Amniotic stem cell (primary cell): Measurements from ENCODE around the gene GJC3.
"Not testable (repeated sequence)": the region's sequence is repeated elsewhere in the genome, so short reads cannot be mapped to it uniquely, and the experiment has no call there.

Source experiments
- DNase-seq: peaks from one replicate; lab custom pipeline; 2025; lab: John Stamatoyannopoulos, UW

The GJC3 gene

GRCh38 chr7:99929730-99930053 lies 272 bp upstream of the GJC3 start:
- no peak for DNase-seq

GRCh38 chr7:99928188-99928587 lies 1.2 kb downstream of the GJC3 start:
- no peak for DNase-seq

- DNase-seq: no peak
Observed at GRCh38 chr7:99927536-99927935, 1.9 kb downstream of the GJC3 start.

GRCh38 chr7:99926321-99926720 lies 3.1 kb downstream of the GJC3 start:
- DNase-seq: no peak

- DNase-seq: no peak
Observed at GRCh38 chr7:99923200-99923599, 6.2 kb downstream of the GJC3 start.

- no peak for DNase-seq
Observed at GRCh38 chr7:99920149-99920548, 9.3 kb downstream of the GJC3 start.

- no peak for DNase-seq
Observed at GRCh38 chr7:99919814-99920112, 9.7 kb downstream of the GJC3 start.

GRCh38 chr7:99918959-99919813 lies 10.2 kb downstream of the GJC3 start, which contains the start of gene TRIM4:
TSS of gene TRIM4 (minus strand) at chr7:99919530. CDS start at chr7:99919401, 129 bp downstream.
- peak; percentile 76 for DNase-seq

GRCh38 chr7:99910976-99911375 lies 18.4 kb downstream of the GJC3 start:
- DNase-seq: no peak

- DNase-seq: no peak
Observed at GRCh38 chr7:99901581-99901980, 27.8 kb downstream of the GJC3 start.

- DNase-seq: no peak
Observed at GRCh38 chr7:99899830-99900519, 29.4 kb downstream of the GJC3 start.

GRCh38 chr7:99898836-99899235 lies 30.6 kb downstream of the GJC3 start:
- no peak for DNase-seq

- no peak for DNase-seq
Observed at GRCh38 chr7:99898023-99898357, 31.4 kb downstream of the GJC3 start.

GRCh38 chr7:99897322-99898022 lies 31.9 kb downstream of the GJC3 start:
- DNase-seq: no peak

GRCh38 chr7:99894738-99895137 lies 34.7 kb downstream of the GJC3 start:
- no peak for DNase-seq

- no peak for DNase-seq
Observed at GRCh38 chr7:99893280-99893679, 36.1 kb downstream of the GJC3 start.

GRCh38 chr7:99890348-99890747 lies 39.1 kb downstream of the GJC3 start:
- DNase-seq: not testable (repeated sequence)

GRCh38 chr7:99888366-99888765 lies 41.1 kb downstream of the GJC3 start:
- DNase-seq: not testable (repeated sequence)

- DNase-seq: no peak
Observed at GRCh38 chr7:99881370-99881769, 48.0 kb downstream of the GJC3 start.

GRCh38 chr7:99876933-99877332 lies 52.5 kb downstream of the GJC3 start, which contains the start of gene OR2AE1:
TSS of gene OR2AE1 (minus strand) at chr7:99877033. CDS start at chr7:99877033, 0 bp downstream.
- no peak for DNase-seq

- DNase-seq: no peak
Observed at GRCh38 chr7:99876491-99876890, 52.9 kb downstream of the GJC3 start.
